Osteocyte (in vitro differentiated cells): ENCODE data around the gene PIMREG. TPM values are rescaled to one million over a fixed set of nuclear protein-coding genes. Genes with fewer than 3 reads are reported as not detected.

Source experiments
- total RNA-seq: library from RNA; stranded (reverse); gene quantifications from 2 replicates; pipeline ENCODE4 v1.2.1, GENCODE V29; 2021

PIMREG gene
- total RNA-seq, 1 donor from 2014 or later = 8.9 TPM

Other genes with a start within 250 kb of the PIMREG start
- not detected in 2 replicates for gene AIPL1, start 9.3 kb upstream of the PIMREG start, total RNA-seq
- 0.78 and 0.94 TPM in 2 replicates for gene PITPNM3, start 112.1 kb downstream of the PIMREG start, total RNA-seq
- gene KIAA0753, start 196.3 kb downstream of the PIMREG start, total RNA-seq = 21.2 and 24.0 TPM in 2 replicates
- 49.1 and 53.5 TPM in 2 replicates for gene TXNDC17, start 196.6 kb downstream of the PIMREG start, total RNA-seq
- 13.4 and 17.4 TPM in 2 replicates for gene MED31, start 207.2 kb downstream of the PIMREG start, total RNA-seq
- 3.1 and 3.2 TPM in 2 replicates for gene C17orf100, start 207.3 kb downstream of the PIMREG start, total RNA-seq